Measurements from ENCODE around the gene SNX17. TPM values are rescaled to one million over a fixed set of nuclear protein-coding genes. Genes with fewer than 3 reads are reported as not detected.

Gene SNX17
- total and polyA plus RNA-seq, 2 of the 13 experiments (the other 11 are each of a cell fraction or from before 2014, with no cell fraction given): 75.0 to 109 TPM

- TF ChIP-seq ZNF512B (CRISPR knock-in tag; IDR thresholded peaks at IDR 0.05; ENCODE audit: borderline replicate concordance) (no peak), GPN1 (CRISPR knock-in tag; IDR thresholded peaks at IDR 0.05; ENCODE audit: borderline replicate concordance) (no peak), GABPB1 (CRISPR knock-in tag; IDR thresholded peaks at IDR 0.05) (peak; percentile 98), SALL1 (CRISPR knock-in tag; IDR thresholded peaks at IDR 0.05) (peak; percentile 94), PAXIP1 (CRISPR knock-in tag; conservative IDR thresholded peaks at IDR 0.05) (peak; percentile 65), HIVEP1 (CRISPR knock-in tag; IDR thresholded peaks at IDR 0.05) (no peak; the same call in none of the 2 replicates), CC2D1A (CRISPR knock-in tag; IDR thresholded peaks at IDR 0.05) (no peak), ZNF18 (CRISPR knock-in tag; IDR thresholded peaks at IDR 0.05; ENCODE audit: insufficient replicate concordance) (peak; percentile 65), SRSF9 (IDR thresholded peaks at IDR 0.05; ENCODE audit: borderline replicate concordance, insufficient read depth, low read depth, low read length, poor library complexity, severe bottlenecking) (no peak), CHD4 (IDR thresholded peaks at IDR 0.05; ENCODE audit: borderline replicate concordance, low read length) (0 out of 2 replicates have a peak, but pooled peaks have one; percentile 55), RAD51 (IDR thresholded peaks at IDR 0.05; ENCODE audit: borderline replicate concordance) (peak; percentile 95), ZBED4 (CRISPR knock-in tag; IDR thresholded peaks at IDR 0.05; ENCODE audit: borderline replicate concordance) (peak; percentile 23; the same call in 1 of the 2 replicates), NFYC (CRISPR knock-in tag; IDR thresholded peaks at IDR 0.05) (peak; percentile 64), NCOA1 (CRISPR knock-in tag; IDR thresholded peaks at IDR 0.05) (no peak; the same call in 1 of the 2 replicates), ZNF468 (CRISPR knock-in tag; IDR thresholded peaks at IDR 0.05) (peak; percentile 74; the same call in 1 of the 2 replicates), GZF1 (CRISPR knock-in tag; IDR thresholded peaks at IDR 0.05) (peak; percentile 56; the same call in 1 of the 2 replicates)
Observed at GRCh38 chr2:27322766-27323595, 47.4 kb upstream of the SNX17 start, which contains the start of gene MPV17 (continued).

Measured in HepG2 (cell line).